Upper lobe of left lung (tissue), 6 donors: Measurements from ENCODE around the gene PLA2G4B. TPM values are rescaled to one million over a fixed set of nuclear protein-coding genes. Genes with fewer than 3 reads are reported as not detected.

Experiments
- ATAC-seq, 2 donors: fragments of 200-7000 bp; cut with Tn5 transposase; one replicate each; pipeline ENCODE4 v1.9.1; 2022; ENCODE audit warnings: mild to moderate bottlenecking in 2 of 2, moderate library complexity in 2 of 2; ENCODE audit not compliant: low FRiP score in 2 of 2
- DNase-seq, 2 donors: peaks; one replicate each; pipeline ENCODE4 v3.0.0-alpha.2; 2019 to 2020
- H3K27ac ChIP-seq, 4 donors: fragments of 200-600 bp; sonication (generic); one replicate each; pipeline ENCODE4 v1.5.1; 2016 to 2019
- H3K27me3 ChIP-seq, 4 donors: fragments of 200-600 bp; sonication (generic); one replicate each; pipeline ENCODE4 v1.5.1; 2017 to 2019
- H3K36me3 ChIP-seq, 4 donors: fragments of 200-600 bp; sonication (generic); one replicate each; pipeline ENCODE4 v1.5.1; 2016 to 2019
- H3K4me1 ChIP-seq, 4 donors: fragments of 200-600 bp; sonication (generic); one replicate each; pipeline ENCODE4 v1.5.1; 2018 to 2019
- H3K4me3 ChIP-seq, 4 donors: fragments of 200-600 bp; sonication (generic); one replicate each; pipeline ENCODE4 v1.5.1; 2017 to 2019; ENCODE audit warnings: mild to moderate bottlenecking in 2 of 4, moderate library complexity in 1 of 4
- H3K9me3 ChIP-seq, 4 donors: fragments of 200-600 bp; sonication (generic); one replicate each; pipeline ENCODE4 v1.5.1; 2018 to 2019
- CTCF ChIP-seq, 6 experiments: fragments of 450-650 bp in 4 of 6; fragments of 200-600 bp in 2 of 6; sonication (generic) in 2 of 6; IDR thresholded peaks; one replicate each; pipeline ENCODE4 v1.5.1; 2016 to 2019; ENCODE audit warnings: antibody characterized with exemption in 6 of 6
- EP300 ChIP-seq, 4 donors: sonication (generic); formaldehyde crosslinking; IDR thresholded peaks; one replicate each; pipeline ENCODE4 v1.5.1; 2017; ENCODE audit warnings: antibody characterized with exemption in 4 of 4, control low read depth in 2 of 4
- POLR2A ChIP-seq, 4 donors: fragments of 450-650 bp; IDR thresholded peaks; one replicate each; pipeline ENCODE4 v1.5.1; 2016 to 2017; ENCODE audit warnings: antibody characterized with exemption in 4 of 4, mild to moderate bottlenecking in 2 of 4
- POLR2AphosphoS5 ChIP-seq, 2 donors: sonication (generic); formaldehyde crosslinking; IDR thresholded peaks; one replicate each; pipeline ENCODE4 v1.5.1; 2017; ENCODE audit warnings: antibody characterized with exemption in 2 of 2
- whole genome bisulfite sequencing, 2 donors: methylation state at CpG; one replicate each; pipeline ENCODE4 v1.1.5; 2017 to 2018; 5-methylcytosine and 5-hydroxymethylcytosine counted together
- total RNA-seq, 6 donors: library from RNA; depleted of rRNA in 4 of 6; stranded (reverse); fragments of >200 nt in 4 of 6; gene quantifications; one replicate each; pipeline versions ENCODE4 v1.1.0 to v1.2.1, GENCODE V29; 2016 to 2021
- donor health status: DM: no; HTN: no; CAD: no; lungs with moderate emphysema.
- donor health status: DM: no; HTN: yes; CAD: no; lungs with severe emphysema.

PLA2G4B gene
- total RNA-seq, 6 donors from 2014 or later = 4.7 to 71.2 (median 14.4) TPM

- Histone ChIP-seq H3K27ac (no peak overlapping the region), H3K9me3 (no peaks in the 10 kb centered on the region), H3K4me3 (no peak overlapping the region), H3K27me3 (no peaks in the 10 kb centered on the region), H3K36me3 (no peaks in the 10 kb centered on the region), H3K4me1 (peaks cover 0 to 6% (median 2%) of the 10 kb centered on the region in 4 donors)
- ATAC-seq (no peak), DNase-seq (peak in 1 of 2 donors; percentile 61)
- WGBS, 2 donors = 90% methylated on average over 15 to 18 of the region's 18 CpGs
- no peak for TF ChIP-seq POLR2AphosphoS5 (IDR thresholded peaks at IDR 0.05)
- TF ChIP-seq EP300 (IDR thresholded peaks at IDR 0.05) = no peak
- no peak for TF ChIP-seq POLR2A (IDR thresholded peaks at IDR 0.05)
- no peak for TF ChIP-seq CTCF (IDR thresholded peaks at IDR 0.05)
Observed at GRCh38 chr15:41861736-41862356, 23.2 kb downstream of the PLA2G4B start.

- Histone ChIP-seq H3K27me3 (no peaks in the 10 kb centered on the region), H3K36me3 (no peaks in the 10 kb centered on the region), H3K27ac (no peak overlapping the region), H3K4me3 (no peak overlapping the region), H3K4me1 (peaks cover 0 to 6% (median 2%) of the 10 kb centered on the region in 4 donors), H3K9me3 (no peaks in the 10 kb centered on the region)
- TF ChIP-seq EP300 (IDR thresholded peaks at IDR 0.05) (no peak), CTCF (IDR thresholded peaks at IDR 0.05) (no peak), POLR2A (IDR thresholded peaks at IDR 0.05) (no peak), POLR2AphosphoS5 (IDR thresholded peaks at IDR 0.05) (no peak)
- DNase-seq = peak; percentile 69 to 85
- 78 to 79% methylated on average over 13 to 19 of the region's 19 CpGs for WGBS, 2 donors
- no peak for ATAC-seq
Observed at GRCh38 chr15:41862515-41863116, 24.0 kb downstream of the PLA2G4B start.

GRCh38 chr15:41865490-41866055 is 26.9 kb downstream of the PLA2G4B start:
- ATAC-seq = no peak
- H3K4me1 ChIP-seq = no peaks in the 10 kb centered on the region
- 85 to 89% methylated on average over 16 to 18 of the region's 18 CpGs for WGBS, 2 donors

GRCh38 chr15:41866263-41866703 is 27.6 kb downstream of the PLA2G4B start:
- Histone ChIP-seq H3K27me3 (no peaks in the 10 kb centered on the region), H3K4me3 (no peak overlapping the region), H3K4me1 (no peaks in the 10 kb centered on the region), H3K36me3 (no peaks in the 10 kb centered on the region), H3K27ac (no peak overlapping the region), H3K9me3 (no peaks in the 10 kb centered on the region)
- DNase-seq (peak in 1 of 2 donors; percentile 55), ATAC-seq (no peak)
- TF ChIP-seq CTCF (IDR thresholded peaks at IDR 0.05) (no peak), EP300 (IDR thresholded peaks at IDR 0.05) (no peak), POLR2AphosphoS5 (IDR thresholded peaks at IDR 0.05) (no peak), POLR2A (IDR thresholded peaks at IDR 0.05) (no peak)
- 84 to 100% methylated on average over 2 to 7 of the region's 8 CpGs for WGBS, 2 donors

More at GRCh38 chr15:41865490-41866055, 26.9 kb downstream of the PLA2G4B start:
- no peak overlapping the region for H3K4me3 ChIP-seq
- peak in 1 of 2 donors; percentile 81 for DNase-seq
- no peaks in the 10 kb centered on the region for H3K27me3 ChIP-seq
- TF ChIP-seq POLR2A (IDR thresholded peaks at IDR 0.05) = no peak
- no peak for TF ChIP-seq POLR2AphosphoS5 (IDR thresholded peaks at IDR 0.05)
- TF ChIP-seq CTCF (IDR thresholded peaks at IDR 0.05) = no peak
- TF ChIP-seq EP300 (IDR thresholded peaks at IDR 0.05) = no peak
- no peaks in the 10 kb centered on the region for H3K9me3 ChIP-seq
- H3K36me3 ChIP-seq = no peaks in the 10 kb centered on the region
- H3K27ac ChIP-seq = no peak overlapping the region
